T1000 (cell line): Measurements from ENCODE around the gene KCNQ1.

Experiments
- DNase-seq: peaks from one replicate; lab custom pipeline; 2025; ENCODE audit warnings: mixed read lengths; lab: John Stamatoyannopoulos, UW

The KCNQ1 gene

DNA sequence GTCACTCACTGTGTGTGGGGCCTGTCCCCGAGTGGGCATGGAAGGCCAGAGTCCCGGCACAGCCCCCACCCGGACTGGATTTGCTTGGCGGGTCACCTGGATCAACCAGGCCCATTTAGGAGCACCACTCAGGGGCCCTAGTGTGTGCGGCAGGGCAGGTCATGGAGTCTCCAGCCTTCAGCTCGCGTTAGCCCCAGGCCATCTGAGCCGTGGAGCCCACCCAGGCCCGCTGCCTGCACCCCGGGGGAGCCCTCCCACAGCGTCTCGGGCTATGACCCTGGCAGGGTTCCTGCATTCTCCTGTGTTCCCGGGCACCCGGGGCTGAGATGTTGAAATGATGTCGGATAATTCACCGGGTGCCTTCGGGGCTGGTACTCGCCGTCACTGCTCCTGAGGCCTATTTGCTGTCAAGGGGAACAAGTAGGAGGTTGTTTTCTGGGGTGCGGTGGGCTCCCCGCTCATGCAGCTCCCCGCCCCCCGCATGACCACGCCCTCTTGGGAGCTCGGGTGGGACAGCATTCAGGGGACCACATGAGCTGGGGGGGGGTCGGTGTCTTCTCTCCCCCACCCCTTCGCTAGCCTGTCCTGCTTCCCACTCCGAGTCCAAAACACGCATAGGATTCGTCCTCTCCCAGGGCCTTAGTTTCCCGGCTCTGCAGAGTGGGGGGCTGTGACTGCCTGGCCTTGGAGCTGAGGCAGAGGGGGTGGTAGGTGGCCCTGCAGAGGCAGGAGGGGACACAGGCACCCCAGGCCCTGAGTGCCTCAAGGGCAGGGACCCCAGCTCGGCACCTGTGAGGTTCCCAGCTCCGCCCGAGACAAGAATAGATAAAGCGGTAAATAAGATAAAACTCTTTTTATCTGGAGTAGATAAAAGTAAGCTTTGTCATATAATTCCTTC lies 77.2 kb downstream of the KCNQ1 start:
- DNase-seq: no peak

DNA sequence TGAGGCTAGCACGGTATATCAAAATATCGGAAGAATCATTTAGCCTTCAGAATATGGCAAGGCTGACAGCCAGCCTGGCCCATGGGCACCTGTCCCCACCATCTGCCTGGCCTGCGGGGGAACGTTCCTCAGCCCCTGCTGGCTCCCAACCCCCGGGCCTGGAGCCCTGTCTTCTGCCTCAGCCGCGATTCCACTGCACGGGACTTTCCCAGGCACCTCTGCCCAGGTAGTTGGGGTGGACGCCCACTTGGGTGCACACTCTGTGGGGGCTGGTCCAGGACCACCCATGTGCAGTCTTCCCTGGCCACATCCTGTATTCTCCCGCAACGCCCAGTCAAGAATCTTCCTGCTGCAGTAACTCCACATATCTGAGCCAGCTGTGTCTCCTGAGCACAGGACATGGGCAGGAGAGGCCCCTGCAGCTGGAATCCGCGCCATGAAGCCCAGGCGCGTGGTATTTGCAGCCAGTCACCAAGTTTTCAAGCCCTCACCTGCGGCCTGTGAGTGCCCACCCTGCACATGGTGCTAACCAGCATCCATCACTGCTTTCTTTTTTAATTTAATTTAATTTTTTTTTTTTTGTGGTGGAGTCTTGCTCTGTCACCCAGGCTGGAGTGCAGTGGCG lies 77.9 kb downstream of the KCNQ1 start:
- no peak for DNase-seq

DNA sequence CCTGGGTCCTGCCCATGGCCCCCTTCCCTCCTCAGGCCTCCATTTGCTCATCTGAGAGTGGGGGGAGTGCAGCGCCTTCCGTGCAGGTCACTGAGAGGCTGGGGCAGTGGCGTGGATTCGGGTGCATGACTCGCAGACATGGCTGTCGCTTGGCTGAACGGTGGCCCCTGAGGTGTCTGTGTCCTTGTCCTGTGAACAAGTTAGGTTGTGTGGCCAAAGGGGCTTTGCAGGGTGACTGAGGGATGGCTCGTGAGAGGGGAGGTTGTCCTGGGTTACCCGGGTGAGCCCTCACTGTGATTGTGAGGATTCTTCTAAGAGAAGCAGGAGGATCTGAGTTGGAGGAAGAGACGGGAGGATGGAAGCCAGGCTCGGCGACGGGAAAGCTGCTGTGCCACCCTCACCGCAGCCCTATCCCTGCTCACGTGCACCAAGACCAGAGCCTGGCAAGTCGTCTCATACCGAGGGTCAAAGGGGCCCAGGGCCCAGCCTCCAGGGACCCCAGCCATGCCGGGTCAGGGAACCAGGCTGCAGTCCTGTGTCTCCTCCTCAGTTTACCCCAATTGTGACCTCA lies 79.1 kb downstream of the KCNQ1 start:
- no peak for DNase-seq

DNA sequence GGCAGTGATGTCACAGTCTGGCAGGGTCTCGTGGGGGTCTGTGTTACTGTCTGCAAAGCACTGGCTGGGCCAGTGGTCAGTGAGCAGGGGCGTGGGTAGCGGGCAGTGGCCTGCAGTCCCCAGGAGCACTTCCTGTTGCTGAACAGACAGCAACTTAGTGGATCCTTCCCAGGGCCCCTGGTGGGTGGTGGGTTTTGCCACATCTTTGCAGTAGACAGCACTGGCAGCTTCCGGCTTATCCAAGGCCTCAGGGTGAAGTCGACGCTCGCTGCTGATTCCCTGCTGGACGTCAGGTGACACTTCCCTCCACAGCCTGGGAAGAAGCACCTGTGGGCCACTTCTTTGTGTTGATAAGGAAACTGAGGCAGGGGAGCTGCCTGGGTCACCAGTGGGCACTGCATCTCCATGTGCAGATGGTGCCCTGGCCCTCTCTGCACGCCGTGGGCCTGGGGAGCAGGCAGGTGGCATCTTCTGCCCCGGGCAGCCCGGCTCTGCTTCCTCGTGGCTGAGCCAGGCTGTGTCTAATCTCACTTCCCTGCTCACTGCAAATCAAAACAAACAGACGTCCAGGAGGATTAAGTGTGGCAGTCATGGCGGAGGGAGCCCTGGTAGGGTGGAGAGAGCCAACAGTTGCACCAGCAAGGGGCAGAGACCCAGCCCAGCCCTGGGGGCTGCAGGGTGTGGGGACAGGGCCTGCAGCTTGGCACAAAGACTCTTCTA lies 79.8 kb downstream of the KCNQ1 start:
- DNase-seq: no peak

DNA sequence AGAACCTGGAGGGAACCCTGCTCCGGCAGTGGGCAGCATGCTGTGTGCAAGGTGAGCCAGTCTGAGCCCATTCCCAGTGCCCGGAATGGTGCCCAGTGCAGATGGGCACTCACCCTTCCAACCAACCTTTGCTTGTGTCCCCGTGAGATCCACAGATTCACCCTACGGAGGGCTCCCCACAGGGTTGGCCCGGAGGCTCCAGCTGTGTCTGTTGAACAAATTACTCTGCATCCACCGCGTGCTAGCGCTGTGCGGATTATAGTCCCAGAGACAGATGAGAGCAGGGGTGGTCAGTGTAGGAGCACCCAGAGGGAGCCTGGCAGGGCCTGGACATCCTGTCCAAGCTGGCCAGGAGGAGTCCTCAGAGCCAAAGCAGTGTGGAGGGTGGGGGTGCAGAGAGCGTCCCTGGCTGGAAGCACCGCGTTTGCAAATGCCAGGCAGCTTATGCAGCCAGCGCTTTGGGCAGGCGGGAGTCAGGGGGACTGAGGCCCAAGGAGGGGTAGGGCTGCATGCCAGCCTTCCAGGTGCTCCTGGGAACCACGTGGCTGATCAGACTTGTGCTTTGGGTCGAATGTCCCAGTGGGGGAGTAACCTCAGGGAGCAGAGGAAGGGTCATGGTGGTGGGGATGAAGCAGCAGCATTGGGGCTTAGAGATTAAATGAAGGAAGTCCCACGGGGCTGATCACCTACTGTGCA lies 80.5 kb downstream of the KCNQ1 start:
- DNase-seq: no peak

DNA sequence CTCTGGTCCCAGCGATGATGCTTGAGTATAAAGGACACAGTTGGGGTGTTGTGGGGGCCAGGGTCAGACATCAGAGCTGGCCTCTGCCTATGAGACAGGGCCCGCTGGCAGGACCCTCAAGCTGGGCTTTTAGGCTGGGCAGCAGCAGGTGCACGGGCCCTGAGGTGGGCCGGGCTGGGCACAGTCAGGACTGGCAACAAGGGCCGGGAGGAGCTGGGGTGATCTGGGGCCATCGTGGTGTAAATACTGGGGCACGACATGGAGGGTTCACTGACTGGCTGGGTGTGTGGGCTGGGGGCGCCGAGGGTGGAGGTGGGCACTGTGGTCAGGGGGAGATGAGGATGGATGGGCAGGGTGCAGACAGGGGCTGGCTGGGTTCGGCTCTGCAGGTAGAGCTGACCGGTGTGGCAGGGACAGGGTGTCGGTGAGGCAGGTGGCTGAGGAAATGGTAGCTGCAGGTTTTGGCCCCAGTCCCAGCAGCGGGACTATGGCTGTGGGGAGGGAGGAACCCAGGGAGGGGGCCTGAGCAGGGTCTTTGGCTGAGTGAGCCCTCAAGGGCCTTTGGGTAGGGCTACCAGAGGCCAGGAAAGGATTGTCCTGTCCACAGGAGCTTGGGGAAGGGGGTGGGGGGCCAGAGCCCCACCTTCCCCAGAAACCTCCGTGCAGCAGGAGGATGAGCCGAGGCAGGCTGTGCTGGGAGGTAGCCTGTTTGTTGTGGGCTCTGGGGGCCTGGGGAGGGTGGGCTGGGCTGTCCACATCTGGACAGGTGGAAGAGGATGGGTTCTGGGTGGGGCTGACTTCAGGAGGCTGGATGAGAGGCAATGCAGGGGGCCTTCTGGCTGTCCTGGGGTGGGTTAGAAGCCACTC lies 81.4 kb downstream of the KCNQ1 start:
- DNase-seq: no peak

DNA sequence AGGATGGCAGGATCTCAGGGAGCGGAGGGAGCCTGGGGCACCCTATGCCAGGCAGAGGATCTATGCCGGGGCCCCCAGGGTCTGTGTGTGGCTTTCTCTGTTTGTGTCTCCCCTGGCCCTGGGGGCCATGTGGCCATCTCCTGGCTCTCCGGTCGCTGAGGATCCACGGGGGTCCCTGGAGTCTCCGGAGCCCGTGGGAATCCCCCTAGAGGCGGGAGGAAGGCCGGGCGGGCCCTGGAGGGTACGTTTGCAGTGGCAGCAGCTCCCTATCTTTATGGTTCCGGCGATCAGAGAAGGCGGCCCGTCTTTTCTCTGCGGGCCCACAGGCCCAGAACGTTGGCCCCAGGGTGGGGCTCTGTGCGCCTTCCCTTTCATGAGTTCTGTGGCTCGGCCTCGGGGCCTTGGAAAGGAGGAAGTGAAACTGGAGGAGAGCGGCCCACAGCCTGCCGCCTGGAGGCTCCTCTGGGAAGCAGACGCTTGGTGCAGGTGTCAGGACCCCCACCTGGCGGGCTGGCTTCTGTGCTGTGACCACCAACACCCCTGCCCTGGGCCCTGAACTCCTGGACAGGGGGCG lies 82.1 kb downstream of the KCNQ1 start:
- DNase-seq: no peak

DNA sequence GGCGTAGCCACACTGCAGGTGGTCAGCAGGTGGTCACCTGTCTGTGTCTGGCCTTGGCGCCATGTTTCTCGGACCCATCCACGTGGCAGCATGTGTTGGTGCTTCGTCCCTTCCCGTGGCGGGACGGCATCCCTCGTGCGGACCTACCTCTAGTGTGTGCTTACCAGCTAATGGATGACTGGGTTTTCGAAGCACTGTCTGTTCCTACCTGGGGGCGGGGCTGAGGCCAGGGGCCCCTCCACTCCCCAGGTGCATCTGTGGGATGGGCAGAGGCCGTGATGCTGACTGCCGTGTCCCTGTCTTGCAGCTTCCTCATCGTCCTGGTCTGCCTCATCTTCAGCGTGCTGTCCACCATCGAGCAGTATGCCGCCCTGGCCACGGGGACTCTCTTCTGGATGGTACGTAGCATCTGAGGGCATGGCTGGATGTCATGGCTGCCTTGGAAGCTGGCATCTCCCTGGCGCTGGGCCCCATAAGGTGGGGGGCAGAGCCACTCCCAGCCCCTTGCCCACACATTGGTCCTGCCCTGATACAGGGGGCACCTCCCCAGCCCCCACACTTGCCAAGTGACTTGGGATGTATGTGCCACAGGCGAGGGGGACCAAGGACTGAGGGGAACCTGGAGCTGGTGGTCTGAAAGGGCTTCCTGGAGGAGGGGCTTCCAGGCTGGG lies 82.9 kb downstream of the KCNQ1 start:
- no peak for DNase-seq

DNA sequence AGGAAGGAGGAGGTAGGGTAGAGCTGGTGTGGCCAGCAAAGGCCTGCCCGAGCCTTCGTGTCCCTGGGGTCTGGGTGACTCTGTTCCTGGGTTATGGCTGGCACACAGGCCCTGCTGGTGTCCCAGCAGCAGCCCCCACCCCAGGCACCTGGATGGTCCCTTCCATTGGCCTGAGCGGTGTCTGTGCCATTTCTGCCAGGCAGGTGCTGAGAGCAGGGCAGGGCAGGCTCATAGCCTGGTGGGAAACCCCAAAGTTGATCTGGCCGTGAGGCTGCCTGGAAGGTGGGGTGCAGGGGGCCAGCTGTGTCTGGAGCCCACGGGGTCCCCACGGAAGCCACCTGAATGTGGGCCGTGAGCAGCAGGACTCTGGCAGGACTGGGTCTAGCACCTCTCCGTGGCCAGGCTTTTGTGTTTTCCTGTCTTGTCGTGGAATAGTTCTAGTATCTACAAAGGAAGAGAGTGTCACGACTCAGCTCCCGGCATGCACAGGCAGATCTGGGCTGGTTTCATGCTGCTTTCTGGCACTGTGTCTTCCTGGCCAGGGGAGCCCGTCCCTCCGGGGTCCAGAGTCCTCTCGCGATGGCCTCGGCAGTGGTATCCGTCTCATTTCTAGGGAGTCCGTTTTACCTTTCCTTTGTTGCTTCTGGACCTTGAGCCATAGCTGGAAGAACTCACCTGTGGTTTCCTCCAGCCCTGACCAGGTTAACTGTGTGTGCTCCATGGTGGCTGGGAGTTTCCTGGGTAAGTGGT lies 83.7 kb downstream of the KCNQ1 start:
- DNase-seq: no peak

DNA sequence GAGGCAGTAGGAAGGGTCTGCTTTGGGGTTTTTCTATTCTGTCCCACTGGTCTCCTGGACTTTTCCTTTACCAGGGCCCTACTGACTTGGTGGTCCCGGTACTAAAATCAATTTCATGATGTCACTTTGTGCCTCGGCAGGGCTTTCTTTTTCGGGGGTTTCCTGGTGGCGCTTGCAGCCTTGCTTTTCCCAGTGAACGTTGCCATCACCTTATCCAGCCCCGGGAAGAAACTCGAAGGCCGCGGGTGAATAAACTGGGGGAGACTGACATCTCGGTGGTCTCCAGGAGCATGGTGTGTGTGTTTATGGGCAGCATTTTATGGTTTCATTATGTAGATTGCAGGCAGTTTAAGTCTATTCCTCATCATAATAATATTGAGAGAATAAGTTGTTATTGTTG lies 84.4 kb downstream of the KCNQ1 start:
- DNase-seq: no peak

DNA sequence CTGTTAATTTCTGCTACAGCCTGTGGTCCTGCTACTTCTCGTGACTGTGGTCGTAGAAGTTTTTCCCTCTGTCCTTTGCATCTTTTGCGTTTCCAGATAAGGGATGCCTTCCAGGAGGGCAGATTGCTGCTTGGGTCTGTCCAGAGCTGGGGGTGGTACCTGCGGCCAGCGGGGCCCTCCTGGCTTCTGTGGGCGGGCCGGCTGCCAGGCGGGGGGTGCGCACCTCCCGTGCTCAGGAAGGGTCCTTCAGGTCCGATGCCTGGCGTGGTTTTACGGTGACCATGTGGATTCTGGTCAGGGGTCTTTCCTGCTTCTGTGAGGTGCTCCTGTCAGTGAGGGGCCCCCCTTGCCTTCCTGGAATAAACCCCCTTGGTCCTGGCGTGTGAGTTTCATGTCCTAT lies 84.8 kb downstream of the KCNQ1 start:
- DNase-seq: no peak

DNA sequence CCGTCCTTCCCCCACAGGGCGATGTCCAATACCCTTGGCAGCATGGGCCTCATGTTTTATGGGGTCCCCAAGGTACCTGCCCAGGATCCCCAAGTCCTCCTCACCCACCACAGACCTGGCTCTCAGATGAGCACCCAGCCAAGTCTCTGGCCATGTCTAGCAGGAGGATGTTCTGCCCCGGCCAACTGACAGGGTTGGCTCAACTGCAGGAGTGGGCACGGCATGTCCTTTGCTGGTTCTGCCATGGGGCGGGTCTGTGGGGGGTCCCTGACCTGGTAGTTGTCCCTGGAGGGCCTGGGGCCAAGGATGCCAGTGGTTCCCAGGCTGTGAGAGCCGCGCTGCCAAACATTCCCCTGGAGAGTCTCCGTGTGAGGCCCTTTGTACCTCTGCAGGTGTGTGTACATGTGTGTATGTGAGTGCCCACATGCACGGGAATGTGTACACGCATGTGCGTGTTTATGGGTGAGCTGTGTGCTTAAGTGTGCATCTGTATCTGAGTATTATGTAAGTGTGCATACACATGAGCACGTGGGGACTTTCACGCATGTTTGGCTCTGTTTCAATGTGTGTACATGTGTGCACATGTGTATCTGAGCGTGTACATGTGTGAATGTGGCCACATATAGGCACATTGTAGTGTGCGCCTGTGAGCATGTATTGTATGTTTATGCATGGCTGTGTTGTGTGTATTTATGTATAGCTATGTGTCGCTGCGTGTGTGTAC lies 85.5 kb downstream of the KCNQ1 start:
- no peak for DNase-seq

DNA sequence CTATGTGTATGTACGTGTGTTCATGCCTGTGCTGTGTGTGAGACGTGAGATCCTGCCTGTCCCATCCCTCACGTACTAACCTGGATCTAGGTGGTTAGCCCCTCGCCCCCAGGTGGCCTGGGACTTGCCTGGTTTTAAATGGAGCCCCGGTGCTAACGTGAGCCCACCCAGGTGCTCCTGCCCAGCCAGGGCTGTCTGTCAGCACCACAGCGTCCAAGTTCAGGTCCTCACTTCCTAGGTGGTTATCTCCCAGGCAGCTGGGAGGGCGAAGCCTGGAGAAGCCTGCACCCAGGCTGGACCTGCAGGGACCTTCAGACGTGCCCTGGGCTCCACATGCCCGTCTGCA lies 86.0 kb downstream of the KCNQ1 start:
- no peak for DNase-seq

DNA sequence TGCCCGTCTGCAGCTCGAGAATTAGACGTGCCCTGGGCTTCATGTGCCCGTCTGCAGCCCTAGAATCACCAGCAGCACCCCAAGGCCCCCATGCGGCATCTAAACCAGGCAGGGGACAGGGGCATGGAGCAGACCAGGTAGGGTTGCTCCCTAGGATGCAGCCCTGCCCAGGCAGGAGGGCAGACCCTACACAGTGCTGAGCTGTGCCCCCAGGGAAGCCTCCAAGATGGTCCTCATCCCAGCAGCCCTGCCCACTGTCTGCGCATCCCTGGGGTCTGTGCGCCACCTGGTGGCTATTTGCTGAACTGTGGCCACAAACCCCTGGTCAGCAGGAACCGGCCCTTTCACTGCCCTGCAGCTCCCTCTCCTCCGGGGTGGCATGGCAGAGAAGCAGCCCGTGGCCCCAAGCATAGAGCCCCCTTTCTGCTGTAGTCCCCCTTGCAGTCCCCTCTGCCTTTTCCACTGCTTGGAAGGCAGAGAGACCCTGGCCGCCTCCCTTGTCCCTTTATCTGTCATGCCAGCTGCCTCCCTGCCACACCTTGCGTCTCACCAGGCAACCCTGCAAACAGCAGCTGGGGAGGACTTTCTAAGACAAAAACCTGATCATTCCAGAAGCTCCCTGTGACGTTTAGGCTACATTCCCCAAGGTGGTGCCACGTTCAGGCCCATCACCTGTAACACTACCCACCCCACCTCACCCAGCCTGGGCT lies 86.6 kb downstream of the KCNQ1 start:
- peak; percentile 44 for DNase-seq

DNA sequence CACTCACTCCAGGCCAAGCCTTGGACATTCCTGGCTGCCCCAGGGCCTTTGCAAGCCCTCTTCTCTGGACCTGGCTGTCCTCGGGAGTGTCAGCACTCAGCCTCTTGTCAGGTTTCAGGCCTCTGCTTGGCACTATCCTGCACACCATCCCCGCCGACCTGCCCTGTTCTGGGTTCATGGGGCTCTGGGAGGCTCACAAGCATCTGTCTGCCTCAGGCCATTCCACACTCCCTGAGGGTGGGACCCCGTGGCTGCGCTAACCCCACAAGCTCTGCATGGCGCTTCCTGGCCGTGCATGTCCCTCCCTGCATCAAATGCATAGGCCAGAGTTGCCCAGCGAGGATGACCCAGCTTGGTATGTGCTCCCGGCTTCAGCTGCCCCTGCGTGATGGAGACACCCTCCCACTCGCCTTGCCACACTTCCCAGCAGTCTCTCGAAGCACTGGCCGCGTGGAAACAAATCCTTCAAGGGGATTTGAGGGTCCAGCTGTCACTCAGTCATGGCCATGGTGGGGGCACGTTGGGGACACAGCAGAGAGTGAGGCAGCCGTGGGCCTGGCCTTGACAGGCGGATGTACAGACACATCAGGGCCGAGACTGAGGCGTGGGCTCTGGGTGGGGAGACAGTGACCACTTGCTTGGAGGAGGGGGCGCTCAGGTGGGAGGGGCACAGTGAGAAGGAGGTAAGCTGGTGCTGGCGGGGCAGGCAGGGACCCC lies 87.3 kb downstream of the KCNQ1 start:
- DNase-seq: no peak

DNA sequence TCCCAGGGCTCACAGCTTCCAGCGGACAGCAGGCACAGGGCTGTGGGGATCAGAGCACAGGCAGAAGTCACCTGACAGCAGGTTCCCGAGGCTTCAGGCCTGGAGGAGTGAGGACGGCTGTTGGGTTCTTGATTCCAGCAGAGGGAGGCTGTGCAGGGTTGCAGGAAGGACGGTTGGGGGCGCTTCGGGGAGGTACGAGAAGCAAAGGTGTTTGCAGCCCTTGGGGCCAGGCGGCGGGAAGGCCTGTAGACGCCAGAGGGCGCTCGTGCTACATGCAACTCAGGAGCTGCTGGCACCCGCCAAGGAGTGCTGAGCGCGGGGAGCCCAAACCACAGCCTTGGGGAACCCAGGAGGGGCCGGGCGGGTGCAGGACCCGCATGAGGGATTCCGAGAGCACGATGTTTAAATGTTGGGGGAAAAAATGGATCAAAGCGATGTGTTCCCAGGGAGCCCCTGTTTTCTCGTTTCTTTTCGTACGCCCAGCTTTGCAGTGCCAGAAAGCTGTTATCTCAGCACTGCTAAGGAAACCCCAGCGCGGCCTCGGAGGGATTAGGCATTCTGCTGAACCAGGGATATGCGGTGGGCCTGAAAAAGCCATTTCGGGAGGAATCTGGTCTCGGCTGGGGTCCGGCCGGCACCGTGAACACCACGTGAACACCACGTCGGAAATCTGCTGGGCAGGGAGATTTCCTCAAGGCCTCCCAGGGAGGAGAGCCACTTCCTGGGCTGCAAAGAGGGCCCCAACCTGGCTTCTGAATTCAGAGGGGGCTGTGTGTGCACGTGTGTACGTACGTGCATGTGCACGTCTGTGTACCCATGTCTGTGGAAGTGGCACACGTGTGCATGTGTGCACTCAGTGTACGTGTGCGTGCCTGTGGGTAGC lies 88.1 kb downstream of the KCNQ1 start:
- peak; percentile 61 for DNase-seq
